Heart right ventricle (tissue), 16 donors: ENCODE measurements around the gene KCNQ1. TPM values are rescaled to one million over a fixed set of nuclear protein-coding genes. Genes with fewer than 3 reads are reported as not detected.

ENCODE experiments used
- ATAC-seq, 8 donors: fragments of 200-7000 bp; cut with Tn5 transposase; one replicate each; pipeline ENCODE4 v1.9.1; 2020; ENCODE audit warnings: mild to moderate bottlenecking in 8 of 8, moderate library complexity in 8 of 8, moderate number of reproducible peaks in 1 of 8
- DNase-seq, 2 donors: peaks; one replicate each; pipeline ENCODE4 v3.0.0-alpha.2; 2020
- H3K27ac ChIP-seq, 10 donors: fragments of 200-600 bp; sonication (generic) in 2 of 10; one replicate each; pipeline versions ENCODE4 v1.5.0 to v1.8.0; 2020 to 2022; ENCODE audit warnings: mild to moderate bottlenecking in 3 of 10
- H3K27me3 ChIP-seq, 7 donors: fragments of 200-600 bp; one replicate each; pipeline ENCODE4 v1.8.0; 2021 to 2022; ENCODE audit warnings: mild to moderate bottlenecking in 2 of 7
- H3K36me3 ChIP-seq, 9 donors: fragments of 200-600 bp; sonication (generic) in 1 of 9; one replicate each; pipeline versions ENCODE4 v1.5.0 to v1.8.0; 2020 to 2022; ENCODE audit warnings: mild to moderate bottlenecking in 2 of 9
- H3K4me1 ChIP-seq, 9 donors: fragments of 200-600 bp; sonication (generic) in 1 of 9; one replicate each; pipeline versions ENCODE4 v1.5.0 to v1.8.0; 2020 to 2022; ENCODE audit warnings: mild to moderate bottlenecking in 4 of 9
- H3K4me3 ChIP-seq, 10 donors: fragments of 200-600 bp; sonication (generic) in 2 of 10; one replicate each; pipeline versions ENCODE4 v1.5.0 to v1.8.0; 2020 to 2022; ENCODE audit warnings: mild to moderate bottlenecking in 7 of 10, moderate library complexity in 2 of 10
- H3K9me3 ChIP-seq, 11 donors: fragments of 200-600 bp in 10 of 11; sonication (generic) in 2 of 11; one replicate each; pipeline versions ENCODE4 v1.5.0 to v1.8.0; 2013 to 2022; ENCODE audit warnings: mild to moderate bottlenecking in 2 of 11, control low read depth in 1 of 11, moderate library complexity in 1 of 11
- CTCF ChIP-seq, 9 donors: fragments of 200-600 bp; sonication (generic) in 2 of 9; IDR thresholded peaks; one replicate each; pipeline versions ENCODE4 v1.5.0 to v1.8.0; 2021 to 2022; ENCODE audit warnings: antibody characterized with exemption in 9 of 9, mild to moderate bottlenecking in 5 of 9, moderate library complexity in 1 of 9
- WGBS, 2 donors: extraction: QIAGEN DNeasy Blood & Tissue Kit; methylation state at CpG; one replicate each; pipeline ENCODE4 v1.1.7; 2013; ENCODE audit warnings: inconsistent platforms in 1 of 2; 5-methylcytosine and 5-hydroxymethylcytosine counted together
- intact Hi-C, 10 donors: fragments of 100-400 bp; cut with DNase I; formaldehyde crosslinking; loops; one replicate each; pipeline versions ENCODE4 v1.11.1 to v1.14.2; 2022
- polyA plus RNA-seq, 2 donors: library from polyadenylated mRNA; stranded (reverse); fragments of 200-250 nt; gene quantifications; one replicate each; pipeline ENCODE4 v1.2.3, GENCODE V29; 2013
- total RNA-seq, 10 donors: library from RNA; stranded (reverse); fragmentation: NEBNext Ultra II Directional in 3 of 10; extraction: Animal tissue kit (Norgen Biotek cat#: 25700) in 3 of 10; gene quantifications; one replicate each; pipeline versions ENCODE4 v1.2.1 to v1.2.4, GENCODE V29; 2021 to 2023
- donor health status: Arrhythmogenic right ventricular cardiomyopathy.
- donor health status: ischemic (EF 13 %, LVEDD 7.1; RV severe dilation, severe dysfunction).
- donor health status: healthy with polysubstance abuse.
- donor health status: DM: no; HTN: yes; CAD: no.
- donor health status: DM: no; HTN: no; CAD: no.
- donor health status: ischemic (EF 25% LVEDD 6.9; RV normal size, moderate dysfunction).
- donor health status: ischemic (EF 25% LVEDD 5.7; RV mildly dilated, moderate dysfunction).
- donor health status: healthy.
- donor health status: DM: yes; HTN: yes; CAD: no.
- donor health status: Ischemic cardiomyopathy.
- donor health status: ischemic (EF 35%, LVEDD 5.7; RV mildly dilated, moderate dysfunction).
- donor health status: nonischemic (EF 11% LVEDD 7.7; RV severe dilation, severe dysfunction).
- donor health status: DM: yes; HTN: yes; CAD: no.
- donor health status: PGD.
- donor health status: ischemic (EF 29% LVEDD 5.4; RV normal size, mild dysfunction).
- donor health status: nonischemic (EF 23%, LVEDD 6.1; RV moderate dilation, normal function).

KCNQ1 gene
- total and polyA plus RNA-seq, 12 donors, result 19.9 to 48.2 (median 33.7) TPM

GRCh38 chr11:2828585-2829330, 383.9 kb downstream of the KCNQ1 start:
- peaks cover 31 to 69% (median 44%) of the 10 kb centered on the region in 9 donors for H3K4me1 ChIP-seq
- DNase-seq (peak; percentile 17 to 63), ATAC-seq (no peak)
- peak overlapping the region; percentile 56 to 96 (median 86) for H3K27ac ChIP-seq
- H3K4me3 ChIP-seq, result no peak overlapping the region
- H3K27me3 ChIP-seq, result no peaks in the 10 kb centered on the region
- WGBS, 2 donors, result 67 to 68% methylated on average over 4 of the region's 4 CpGs
- no peaks in the 10 kb centered on the region for H3K36me3 ChIP-seq
- TF ChIP-seq CTCF (IDR thresholded peaks at IDR 0.05), result no peak
- intact Hi-C loops, result loop anchor here in 2 of 10 donors (5.0 kb wide), 2 partner anchors 54 to 59 kb away; partner anchors contain the start of gene CDKN1C (in 1 of the 2)
- H3K9me3 ChIP-seq, result peaks cover 0 to 15% (median 4%) of the 10 kb centered on the region in 11 donors

- Histone ChIP-seq H3K4me1 (peaks cover 24 to 69% (median 35%) of the 10 kb centered on the region in 9 donors), H3K27ac (peak overlapping the region; percentile 26 to 88 (median 76)), H3K9me3 (peaks cover 0 to 15% (median 4%) of the 10 kb centered on the region in 11 donors), H3K27me3 (no peaks in the 10 kb centered on the region), H3K36me3 (no peaks in the 10 kb centered on the region), H3K4me3 (no peak overlapping the region)
- ATAC-seq (peak; percentile 18 to 72 (median 58)), DNase-seq (peak; percentile 62 to 64)
- intact Hi-C loops, result loop anchor here in 1 of 10 donors (5.0 kb wide), 1 partner anchor 48 kb away; no protein-coding TSS in a partner anchor
- no peak for TF ChIP-seq CTCF (IDR thresholded peaks at IDR 0.05)
- 61 to 69% methylated on average over 8 of the region's 8 CpGs for WGBS, 2 donors
Observed at GRCh38 chr11:2830030-2830812, 385.4 kb downstream of the KCNQ1 start.

GRCh38 chr11:2830886-2831285, 386.1 kb downstream of the KCNQ1 start:
- DNase-seq (peak in 1 of 2 donors; percentile 7), ATAC-seq (no peak)
- Histone ChIP-seq H3K36me3 (no peaks in the 10 kb centered on the region), H3K4me3 (no peak overlapping the region), H3K27me3 (no peaks in the 10 kb centered on the region), H3K27ac (peak overlapping the region in 9 of 10 donors; percentile 26 to 83 (median 77)), H3K4me1 (peaks cover 20 to 62% (median 31%) of the 10 kb centered on the region in 9 donors), H3K9me3 (peaks cover 0 to 15% (median 4%) of the 10 kb centered on the region in 11 donors)
- intact Hi-C loops, result loop anchor here in 1 of 10 donors (5.0 kb wide), 1 partner anchor 49 kb away; no protein-coding TSS in a partner anchor
- WGBS, 2 donors, result 89 to 91% methylated on average over 8 of the region's 8 CpGs
- TF ChIP-seq CTCF (IDR thresholded peaks at IDR 0.05), result no peak
